HepG2 (cell line): ENCODE data around the gene ATP6V0A1. TPM values are rescaled to one million over a fixed set of nuclear protein-coding genes. Genes with fewer than 3 reads are reported as not detected.

ENCODE experiments used
- ATAC-seq: fragments of 200-7000 bp; cut with Tn5 transposase; 3 replicates; pipeline ENCODE4 v1.9.1; 2020; ENCODE audit warnings: mild to moderate bottlenecking, moderate library complexity
- BruUV-seq: library from RNA; stranded (reverse); fragments of 400-500 nt; replicated peaks from 2 replicates; lab custom pipeline; 2021; lab: Mats Ljungman, UMichigan
- CTCF ChIA-PET: fragments of 300-600 bp; formaldehyde crosslinking; extraction: SDS; loops from one replicate; lab custom pipeline; 2021; ENCODE audit warnings: low total read pairs, inconsistent platforms, low intra/inter-chr PET ratio; lab: Yijun Ruan, JAX
- POLR2A ChIA-PET: fragments of 350-600 bp; sonication (Branson Sonifier 250); formaldehyde crosslinking; loops from one replicate; lab custom pipeline; 2020; ENCODE audit warnings: antibody characterized with exemption, inconsistent platforms; lab: Yijun Ruan, JAX
- DNase-seq: peaks from one replicate; pipeline ENCODE4 v3.0.0-alpha.2; 2015; ENCODE audit warnings: low spot score
- FAIRE-seq: peaks from 3 replicates; lab custom pipeline; 2011; peaks lifted over from hg19 to GRCh38; lab: Jason Lieb, UNC
- H2AFZ ChIP-seq: one replicate; pipeline ENCODE4 v1.6.1; 2011; ENCODE audit warnings: low read length, inconsistent platforms
- H3K27ac ChIP-seq: fragments of 300-600 bp; 3 replicates; pipeline ENCODE4 v1.8.0; 2011; ENCODE audit warnings: mixed run types, mild to moderate bottlenecking, mixed read lengths, low read length, inconsistent platforms; ENCODE audit not compliant: insufficient read depth; ENCODE audit errors: extremely low read length
- H3K27me3 ChIP-seq, 2 experiments: fragments of 200-600 bp in 1 of 2; 2 replicates in 1 of 2; 3 replicates in 1 of 2; pipeline versions ENCODE4 v1.6.0 to v1.8.0; 2011; ENCODE audit warnings: low read length in 2 of 2, mild to moderate bottlenecking in 2 of 2, moderate library complexity in 2 of 2, inconsistent platforms in 1 of 2; ENCODE audit not compliant: insufficient read depth in 2 of 2, control insufficient read depth in 1 of 2
- H3K36me3 ChIP-seq, 2 experiments: fragments of 200-600 bp in 1 of 2; replicated peaks in 1 of 2; 2 replicates in 1 of 2; 3 replicates in 1 of 2; pipeline versions ENCODE4 v1.5.1 to v1.8.0; 2011; ENCODE audit warnings: low read length in 2 of 2, inconsistent platforms in 1 of 2; ENCODE audit not compliant: insufficient read depth in 2 of 2, control insufficient read depth in 1 of 2
- H3K4me1 ChIP-seq: 2 replicates; pipeline ENCODE4 v1.5.1; 2012; ENCODE audit warnings: low read length, inconsistent platforms; ENCODE audit not compliant: insufficient read depth
- H3K4me2 ChIP-seq: 2 replicates; pipeline ENCODE4 v1.6.0; 2011; ENCODE audit warnings: low read depth, low read length, inconsistent platforms
- H3K4me3 ChIP-seq, 3 experiments: fragments of 200-600 bp in 1 of 3; sonication (generic), shearing (Covaris generic) in 1 of 3; replicated peaks in 1 of 3; 2 replicates each; pipeline ENCODE4 v1.5.1; 2011 to 2016; ENCODE audit warnings: low read length in 3 of 3, inconsistent platforms in 2 of 3, low read depth in 2 of 3, mild to moderate bottlenecking in 2 of 3, control low read depth in 1 of 3, mixed read lengths in 1 of 3; ENCODE audit not compliant: insufficient read depth in 1 of 3
- H3K79me2 ChIP-seq: one replicate; pipeline ENCODE4 v1.6.1; 2011; ENCODE audit warnings: low read length, inconsistent platforms; ENCODE audit not compliant: insufficient read depth
- H3K9ac ChIP-seq: 2 replicates; pipeline ENCODE4 v1.6.0; 2011; ENCODE audit warnings: mild to moderate bottlenecking, low read depth, low read length, inconsistent platforms; ENCODE audit not compliant: insufficient read depth
- H3K9me3 ChIP-seq: 2 replicates; pipeline ENCODE4 v1.5.1; 2012; ENCODE audit warnings: mild to moderate bottlenecking, low read length
- H4K20me1 ChIP-seq: 2 replicates; pipeline ENCODE4 v1.6.0; 2011; ENCODE audit warnings: inconsistent platforms, mild to moderate bottlenecking, low read length, moderate library complexity; ENCODE audit not compliant: insufficient read depth
- AGO2 ChIP-seq: fragments of 200-400 bp; formaldehyde crosslinking; optimal IDR thresholded peaks from 2 replicates; pipeline ENCODE3; 2017; ENCODE audit warnings: mild to moderate bottlenecking, low read depth, low read length, moderate library complexity
- DZIP1 ChIP-seq: sonication (generic); formaldehyde crosslinking; IDR thresholded peaks from 2 replicates; pipeline ENCODE4 v1.5.0; 2020; ENCODE audit warnings: mild to moderate bottlenecking, missing genetic modification reagents
- HNF1A ChIP-seq, 2 experiments: sonication (generic) in 1 of 2; formaldehyde crosslinking in 1 of 2; IDR thresholded peaks; 2 replicates each; pipeline versions ENCODE4 v1.4.0 to v1.6.1; 2016 to 2020; ENCODE audit warnings: borderline replicate concordance in 1 of 2, low read depth in 1 of 2, mild to moderate bottlenecking in 1 of 2, missing genetic modification reagents in 1 of 2
- IRF2 ChIP-seq: IDR thresholded peaks from 2 replicates; pipeline ENCODE4 v1.6.1; 2018; ENCODE audit warnings: missing genetic modification reagents, missing compliant biosample characterization
- NRL ChIP-seq: sonication (generic); formaldehyde crosslinking; IDR thresholded peaks from 2 replicates; pipeline ENCODE4 v1.5.0; 2020; ENCODE audit warnings: missing genetic modification reagents, mild to moderate bottlenecking, moderate library complexity, borderline replicate concordance
- SMARCE1 ChIP-seq: fragments of 450-650 bp; IDR thresholded peaks from 2 replicates; pipeline ENCODE4 v1.6.1; 2017; ENCODE audit warnings: borderline replicate concordance
- TEAD2 ChIP-seq: sonication (generic); formaldehyde crosslinking; IDR thresholded peaks from 2 replicates; pipeline ENCODE4 v1.9.0; 2021; ENCODE audit warnings: missing genetic modification reagents
- ZC3H4 ChIP-seq: sonication (generic); formaldehyde crosslinking; IDR thresholded peaks from 2 replicates; pipeline ENCODE4 v1.4.0; 2020; ENCODE audit warnings: missing genetic modification reagents, borderline replicate concordance
- ZFY ChIP-seq: sonication (generic); formaldehyde crosslinking; IDR thresholded peaks from 2 replicates; pipeline ENCODE4 v1.4.0; 2020; ENCODE audit warnings: missing genetic modification reagents
- ZNF280B ChIP-seq: sonication (generic); formaldehyde crosslinking; IDR thresholded peaks from 2 replicates; pipeline ENCODE4 v1.5.0; 2020; ENCODE audit warnings: missing genetic modification reagents, mild to moderate bottlenecking, borderline replicate concordance
- WGBS: methylation state at CpG from one replicate; pipeline ENCODE4 v1.1.6; 2017; ENCODE audit warnings: low lambda C conversion rate; 5-methylcytosine and 5-hydroxymethylcytosine counted together
- in situ Hi-C: cut with HindIII; loops from 2 replicates; pipeline ENCODE4 v1.10.0; 2017; ENCODE audit warnings: low pct_unique_long_range_greater_than_20kb; ENCODE audit not compliant: extremely low pct_ligation_motif_present
- intact Hi-C: fragments of 100-400 bp; cut with micrococcal nuclease; formaldehyde crosslinking; loops from one replicate; pipeline ENCODE4 v1.10.0; 2022; ENCODE audit not compliant: unreplicated experiment
- polyA plus RNA-seq, 8 experiments: library from polyadenylated mRNA; depleted of rRNA in 3 of 8; stranded (reverse) in 7 of 8; unstranded in 1 of 8; fragments of >200 nt; fragmentation: Illumina TruSeq in 4 of 8; extraction: Trizol in 4 of 8; gene quantifications; 2 replicates each; pipeline versions ENCODE4 v1.2.1 to v1.2.3, GENCODE V29; 2011 to 2016; ENCODE audit warnings: low read depth in 4 of 8, missing spikeins in 1 of 8, mixed read lengths in 1 of 8; ENCODE audit not compliant: insufficient read depth in 1 of 8
- total RNA-seq, 5 experiments: library from RNA; depleted of rRNA; stranded (reverse); fragments of >200 nt; fragmentation: Illumina TruSeq; extraction: Trizol; gene quantifications; 2 replicates each; pipeline ENCODE4 v1.2.3, GENCODE V29; 2016; ENCODE audit warnings: low read depth in 1 of 5

The ATP6V0A1 gene
- total and polyA plus RNA-seq, 2 of the 13 experiments (the other 11 are each of a cell fraction or from before 2014, with no cell fraction given), result 27.9 to 54.1 TPM

- TF ChIP-seq HNF1A (IDR thresholded peaks at IDR 0.05; ENCODE audit: low read depth), result no peak
- TF ChIP-seq HNF1A (CRISPR knock-in tag; IDR thresholded peaks at IDR 0.05; ENCODE audit: borderline replicate concordance), result 0 out of 2 replicates have a peak, but pooled peaks have one; percentile 1
- peak; percentile 61; the same call in 1 of the 2 replicates for TF ChIP-seq NRL (CRISPR knock-in tag)
- peak; percentile 55 for TF ChIP-seq ZC3H4 (CRISPR knock-in tag)
- 0 out of 2 replicates have a peak, but pooled peaks have one; percentile 8 for TF ChIP-seq IRF2 (CRISPR knock-in tag)
Measured at GRCh38 chr17:42537826-42538451, 79.3 kb downstream of the ATP6V0A1 start (continued).

- BruUV-seq, result no TSS peak
Measured at GRCh38 chr17:42538482-42538881, 79.8 kb downstream of the ATP6V0A1 start.

More at GRCh38 chr17:42538482-42538881, 79.8 kb downstream of the ATP6V0A1 start:
- Histone ChIP-seq H3K27ac (no peak overlapping the region), H3K4me3 (no peak overlapping the region), H4K20me1 (no peaks in the 10 kb centered on the region), H3K79me2 (peaks cover 13% of the 10 kb centered on the region), H3K4me1 (peaks cover 71% of the 10 kb centered on the region), H3K36me3 (peaks cover 3 to 11% of the 10 kb centered on the region in 2 experiments; a peak in 2 of 5 replicates), H3K27me3 (no peaks in the 10 kb centered on the region), H3K9me3 (no peaks in the 10 kb centered on the region), H2AFZ (no peak overlapping the region), H3K9ac (no peak overlapping the region), H3K4me2 (no peak overlapping the region)
- CTCF ChIA-PET, result no interaction called here
- no peak for ATAC-seq
- TF ChIP-seq AGO2 (peak; percentile 54), SMARCE1 (no peak), DZIP1 (CRISPR knock-in tag) (0 out of 2 replicates have a peak, but pooled peaks have one; percentile 29), ZFY (0 out of 2 replicates have a peak, but pooled peaks have one; percentile 7), TEAD2 (CRISPR knock-in tag) (0 out of 2 replicates have a peak, but pooled peaks have one; percentile 18), ZNF280B (CRISPR knock-in tag) (0 out of 2 replicates have a peak, but pooled peaks have one; percentile 17)
- no peak for DNase-seq
- POLR2A ChIA-PET, result interaction anchor here (0.7 to 4.2 kb wide), 3 partner anchors 9 to 297 kb away, joined by 3 to 68 read pairs (median 45); partner anchors contain the start of gene HSD17B1
- intact Hi-C loops (no loop called here), in situ Hi-C loops (no loop called here)
- FAIRE-seq, result no peak
- WGBS, result 99% methylated on average over 14 of the region's 14 CpGs
